NOMO-1 treated with dmso at 0.1 percent for 144 hours (cell line): ENCODE results near the gene ZNF408.
A peak's percentile ranks its signal among the peaks of the same experiment; 100 is the strongest.

Experiments used
- DNase-seq: peaks from one replicate; lab custom pipeline; 2025; ENCODE audit not compliant: unreplicated experiment; lab: John Stamatoyannopoulos, UW

ZNF408 gene

DNA sequence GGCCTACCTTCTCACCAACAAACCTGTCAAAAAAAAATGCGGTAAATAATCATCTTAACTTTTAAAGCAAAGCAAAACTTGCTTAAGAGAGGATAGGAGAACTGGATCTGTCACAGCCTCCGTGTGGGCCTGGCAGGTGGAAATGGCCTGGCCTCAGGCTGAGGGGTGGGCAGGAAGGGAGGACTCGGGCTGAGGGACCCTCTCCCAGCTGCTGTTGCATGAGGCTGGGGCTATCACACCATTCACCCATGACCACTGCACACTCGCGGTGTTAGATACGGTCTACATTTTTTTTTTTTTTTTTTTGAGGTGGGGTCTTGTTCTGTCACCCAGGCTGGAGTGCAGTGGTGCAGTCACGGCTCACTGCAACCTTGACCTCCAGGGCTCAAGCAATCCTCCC, 24.9 kb upstream of the ZNF408 start:
- no peak for DNase-seq

DNA sequence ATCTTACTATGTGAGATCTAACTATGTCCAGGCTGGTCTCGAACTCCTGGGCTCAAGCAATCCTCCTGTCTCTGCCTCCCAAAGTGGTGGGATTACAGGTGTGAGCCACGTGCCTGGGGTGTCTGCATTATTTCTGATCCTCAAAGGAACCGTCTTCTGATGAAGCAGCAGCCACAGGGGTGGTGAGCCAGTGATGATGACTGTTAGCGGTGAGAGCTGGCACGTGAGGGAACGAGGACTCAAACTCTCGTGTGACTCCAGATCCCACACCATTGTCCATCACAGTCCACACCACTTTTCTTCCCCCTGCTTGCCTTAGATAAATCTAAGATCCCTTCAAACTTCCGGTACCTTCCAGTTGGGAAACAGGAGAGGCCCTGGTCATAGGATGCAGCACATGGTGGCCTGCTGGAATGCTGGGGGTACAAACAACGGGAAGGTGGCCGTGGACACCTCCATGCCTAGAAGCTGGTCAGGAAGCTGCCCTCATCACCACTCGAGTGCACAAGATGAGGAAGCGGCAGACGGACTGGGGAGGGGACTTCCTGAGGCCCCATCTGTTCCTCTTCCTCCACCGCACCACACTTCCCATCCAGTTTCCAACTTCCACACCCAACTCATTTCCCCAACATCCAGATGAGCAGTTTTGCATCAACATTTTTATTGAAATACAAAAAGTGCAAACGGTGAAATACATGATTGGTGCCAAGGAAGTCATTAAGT, 24.2 kb upstream of the ZNF408 start:
- peak; percentile 63 for DNase-seq

DNA sequence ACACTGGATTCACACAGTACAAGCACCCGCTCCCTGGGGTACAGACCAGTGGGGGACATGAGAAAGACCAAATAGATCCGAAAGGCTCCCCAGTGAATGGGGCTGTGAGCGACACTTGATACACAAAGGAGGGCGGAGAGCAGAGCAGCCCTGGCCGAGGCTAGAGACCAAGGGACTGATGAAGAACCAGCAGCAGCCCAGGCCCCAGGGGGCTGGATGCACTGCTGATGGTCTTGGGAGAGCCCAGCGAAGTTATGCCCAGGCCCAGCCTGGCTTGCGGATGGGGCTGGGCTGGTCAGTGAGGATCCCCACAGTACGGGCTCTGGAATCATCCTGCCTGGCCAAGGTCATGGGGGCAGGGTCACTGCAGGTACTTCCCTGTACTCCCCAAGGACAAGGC, 23.7 kb upstream of the ZNF408 start:
- DNase-seq, result no peak

DNA sequence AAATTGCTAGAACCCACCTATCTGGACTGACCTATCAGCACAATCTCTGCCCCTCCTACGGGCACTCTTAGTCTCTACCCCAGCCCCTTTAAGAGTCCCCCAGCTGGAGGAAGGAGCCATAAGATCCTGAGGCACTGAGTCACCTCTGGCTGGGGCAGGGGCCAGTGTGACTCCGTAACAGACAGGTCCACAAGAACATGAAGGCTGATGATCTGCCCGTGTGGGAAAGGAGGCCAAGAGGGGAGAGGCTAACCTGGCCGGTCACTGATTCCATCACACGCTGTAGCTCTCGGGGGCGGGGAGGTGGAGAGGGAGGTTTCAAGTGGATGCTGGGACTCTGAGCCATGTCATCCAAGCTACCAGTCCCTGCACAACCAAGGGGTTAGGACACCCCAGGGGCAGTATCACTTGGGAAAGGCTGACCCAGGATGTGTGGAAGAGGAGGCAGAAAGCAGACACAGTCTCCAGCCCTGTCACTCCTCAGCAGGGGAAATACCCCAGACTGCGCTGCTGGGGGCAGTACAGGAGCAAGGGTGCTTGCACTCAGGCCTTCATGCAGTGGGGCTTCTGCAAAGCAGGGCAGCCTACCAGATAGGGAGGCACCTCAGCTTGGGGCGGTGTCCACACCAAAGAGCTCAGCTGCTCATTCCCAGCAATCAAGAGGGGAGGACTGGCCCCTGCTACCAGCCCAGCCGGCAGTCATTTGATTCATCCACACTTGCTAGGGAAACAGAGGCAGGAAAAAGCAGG, 22.7 kb upstream of the ZNF408 start:
- no peak for DNase-seq

DNA sequence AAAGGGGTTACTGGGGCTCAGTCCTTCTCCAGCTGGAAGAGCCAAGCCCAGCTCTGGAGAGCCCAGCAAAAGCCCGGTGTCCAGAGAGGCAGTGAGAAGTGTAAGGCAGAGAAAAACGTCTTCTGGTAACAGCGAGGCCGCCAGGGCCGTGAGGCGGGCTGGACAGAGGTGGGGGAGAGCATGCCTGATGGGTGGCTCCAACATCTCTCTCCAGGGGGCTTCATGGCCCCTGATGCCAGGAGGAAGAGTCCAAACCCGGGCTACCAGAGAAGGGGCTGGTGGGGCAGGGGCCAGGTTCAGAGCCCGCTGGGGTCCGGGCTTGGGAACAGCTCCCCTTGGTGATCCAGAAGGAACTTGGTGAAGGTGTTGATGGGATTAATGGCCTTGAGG, 22.1 kb upstream of the ZNF408 start:
- no peak for DNase-seq

DNA sequence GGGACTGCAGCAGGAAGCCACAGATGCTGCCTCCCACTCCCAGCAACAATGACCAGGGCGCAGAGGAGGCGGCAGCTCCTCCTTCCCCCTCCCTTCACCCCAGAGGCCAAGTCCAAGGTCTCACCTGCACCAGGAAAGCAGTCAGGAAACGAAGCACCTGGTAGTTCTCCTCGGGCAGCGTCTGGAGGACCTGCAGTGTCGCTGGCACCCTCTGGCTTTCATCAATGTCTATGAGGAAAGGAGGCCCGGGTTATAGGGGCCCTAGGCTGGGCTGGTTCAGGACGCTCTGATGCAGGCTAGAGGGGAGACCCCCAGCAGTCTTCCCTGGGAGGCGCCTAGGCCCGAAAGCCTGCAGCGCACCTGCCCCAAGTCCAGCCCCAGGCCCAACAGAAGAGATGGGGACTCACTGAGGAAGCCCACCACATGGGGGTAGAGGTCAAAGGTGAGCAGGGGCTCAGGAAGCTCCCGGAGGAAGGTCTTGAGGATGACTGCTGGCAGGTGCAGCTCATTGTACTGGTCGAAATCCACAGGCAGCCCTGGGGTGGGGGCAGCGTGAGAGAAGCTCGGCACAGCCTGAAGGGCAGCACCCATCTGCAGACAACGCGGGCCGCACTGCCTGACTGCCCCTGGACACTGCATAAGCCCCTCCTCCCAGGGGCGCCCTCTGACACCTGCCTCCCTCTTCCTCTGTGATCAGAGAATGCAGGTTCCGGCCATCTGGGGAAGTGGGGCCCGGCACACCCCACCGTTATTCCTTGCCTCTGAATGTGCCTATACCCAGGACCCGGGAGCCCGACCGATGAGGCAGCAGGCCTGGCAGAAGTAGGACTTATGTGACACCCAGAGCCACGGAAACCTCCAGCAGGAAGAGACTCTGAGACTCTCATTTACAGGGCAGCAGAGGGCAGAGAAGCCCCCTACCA, 21.3 kb upstream of the ZNF408 start:
- DNase-seq, result no peak

DNA sequence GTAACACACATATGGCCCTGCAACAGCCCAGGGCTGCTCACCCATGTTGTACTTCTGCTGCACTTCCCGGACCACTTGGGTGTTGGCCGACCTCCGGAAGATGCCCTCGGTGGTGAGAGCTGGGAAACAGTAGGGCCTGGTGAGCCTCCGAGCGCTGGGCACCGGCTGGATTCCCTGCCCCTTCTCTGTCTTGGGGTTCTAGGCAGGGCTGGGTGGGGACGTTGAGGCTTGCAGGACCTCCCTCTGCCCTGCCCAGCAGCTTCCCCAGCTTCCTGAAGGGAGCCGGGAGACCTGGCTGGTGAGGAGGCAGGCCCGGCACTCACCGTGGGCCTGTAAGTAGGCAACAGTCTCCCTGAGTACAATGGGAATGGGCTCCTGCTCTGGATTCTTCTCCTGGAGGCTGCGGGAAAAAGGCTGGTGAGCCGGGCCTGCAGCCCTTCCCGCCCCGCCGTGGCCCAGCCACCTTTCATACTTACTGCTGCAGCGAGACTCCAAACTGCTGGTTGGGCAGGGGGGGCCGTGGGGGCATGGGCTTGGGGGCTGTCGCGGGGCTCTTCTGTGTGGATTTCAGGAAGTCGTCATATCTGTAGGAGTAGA, 20.6 kb upstream of the ZNF408 start:
- no peak for DNase-seq

DNA sequence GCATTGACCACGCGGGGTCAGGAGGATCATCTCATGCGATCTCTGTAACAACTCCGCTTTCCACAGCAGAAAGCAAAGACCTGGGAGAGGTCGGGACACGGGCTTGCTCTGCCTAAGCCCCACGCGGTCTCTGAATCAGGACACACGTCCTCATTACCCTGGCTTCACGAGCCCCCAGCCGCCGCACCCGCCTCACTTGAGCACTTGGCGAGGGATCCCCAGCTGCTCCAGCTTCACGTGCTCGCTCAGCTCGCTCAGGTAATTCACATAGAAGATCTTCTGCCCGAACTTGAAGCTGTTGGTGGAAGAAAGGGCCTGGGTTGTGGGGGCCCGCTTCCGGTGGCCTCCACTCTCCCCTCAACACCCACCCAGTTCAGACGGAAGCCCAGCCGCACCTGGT, 20.0 kb upstream of the ZNF408 start:
- no peak for DNase-seq

DNA sequence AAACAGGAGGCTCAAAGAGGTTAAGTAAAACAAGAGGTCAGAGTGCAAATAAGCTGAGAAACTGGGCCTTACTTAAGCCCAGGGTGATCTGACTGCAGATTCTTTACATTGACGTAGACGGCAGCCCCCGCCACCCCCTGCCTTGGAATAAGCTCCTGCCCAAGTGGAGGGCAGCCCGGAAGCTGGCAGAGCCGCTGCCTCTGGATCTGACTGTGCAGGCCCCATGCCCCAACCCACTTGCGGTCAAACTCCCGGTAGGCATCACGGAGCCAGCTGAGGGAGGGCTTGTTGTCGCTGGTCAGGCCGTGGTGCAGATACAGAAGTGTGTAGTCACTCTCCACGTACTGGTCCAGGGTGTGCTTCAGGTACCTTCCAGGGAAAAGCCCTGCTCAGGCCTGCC, 19.0 kb upstream of the ZNF408 start:
- no peak for DNase-seq

DNA sequence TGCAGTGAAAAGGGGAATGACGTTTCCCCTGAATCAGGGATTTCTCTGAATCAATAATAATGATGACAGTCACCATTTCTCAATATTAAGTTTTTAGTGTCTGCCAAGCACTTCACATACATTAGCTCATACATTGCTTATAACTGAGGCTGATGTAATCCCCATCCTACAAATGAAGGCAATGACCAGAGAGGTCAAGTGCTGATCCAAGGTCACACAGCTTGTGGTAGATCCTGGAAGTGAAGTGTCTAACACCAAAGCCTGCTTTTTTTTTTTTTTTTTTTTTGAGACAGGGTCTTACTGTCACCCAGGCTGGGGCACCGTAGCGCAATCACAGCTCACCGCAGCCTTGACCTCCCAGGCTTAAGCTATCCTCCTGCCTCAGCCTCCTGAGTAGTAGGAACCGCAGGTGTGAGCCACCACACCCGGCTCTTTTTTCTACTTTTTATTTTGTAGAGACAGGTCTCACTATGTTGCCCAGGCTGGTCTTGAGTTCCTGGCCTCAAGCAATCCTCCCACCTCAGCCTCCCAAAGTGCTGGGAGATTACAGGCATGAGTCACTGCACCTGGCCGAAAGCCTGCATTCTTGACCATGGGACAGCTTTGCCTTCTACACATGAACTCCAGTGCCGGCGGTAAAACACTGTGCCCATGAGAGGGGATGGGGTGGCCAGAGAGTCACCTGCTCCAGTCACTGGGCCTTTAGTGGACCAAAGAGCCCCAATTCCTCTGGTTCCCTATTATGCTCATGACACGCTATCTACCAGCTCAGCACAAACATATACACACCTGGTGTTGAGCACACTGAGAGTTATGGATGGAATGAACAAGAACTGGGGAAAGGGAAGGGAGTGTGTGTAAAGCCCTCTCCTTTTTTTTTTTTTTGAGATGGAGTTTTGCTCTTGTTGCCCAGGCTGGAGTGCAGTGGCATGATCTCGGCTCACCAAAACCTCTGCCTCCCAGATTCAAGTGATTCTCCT, 17.8 kb upstream of the ZNF408 start:
- no peak for DNase-seq

DNA sequence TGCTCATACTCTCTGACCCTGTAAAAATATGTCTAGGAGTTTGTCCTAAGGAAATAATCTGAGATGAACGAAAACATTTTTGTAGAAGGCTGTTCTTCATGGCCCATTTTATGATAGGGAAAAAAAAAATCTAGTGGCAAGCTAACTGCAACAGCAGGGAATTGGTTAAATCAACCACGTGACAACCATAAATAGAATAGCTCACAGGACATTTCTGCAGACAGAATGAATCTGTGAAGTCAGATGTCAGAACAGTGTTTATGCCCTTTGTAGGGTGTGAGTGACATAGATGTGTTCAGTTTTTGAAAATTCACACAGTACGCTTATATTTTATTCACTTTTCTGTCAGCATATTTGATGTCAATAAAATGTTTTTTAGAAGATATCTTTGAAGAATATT, 16.5 kb upstream of the ZNF408 start:
- DNase-seq, result no peak

DNA sequence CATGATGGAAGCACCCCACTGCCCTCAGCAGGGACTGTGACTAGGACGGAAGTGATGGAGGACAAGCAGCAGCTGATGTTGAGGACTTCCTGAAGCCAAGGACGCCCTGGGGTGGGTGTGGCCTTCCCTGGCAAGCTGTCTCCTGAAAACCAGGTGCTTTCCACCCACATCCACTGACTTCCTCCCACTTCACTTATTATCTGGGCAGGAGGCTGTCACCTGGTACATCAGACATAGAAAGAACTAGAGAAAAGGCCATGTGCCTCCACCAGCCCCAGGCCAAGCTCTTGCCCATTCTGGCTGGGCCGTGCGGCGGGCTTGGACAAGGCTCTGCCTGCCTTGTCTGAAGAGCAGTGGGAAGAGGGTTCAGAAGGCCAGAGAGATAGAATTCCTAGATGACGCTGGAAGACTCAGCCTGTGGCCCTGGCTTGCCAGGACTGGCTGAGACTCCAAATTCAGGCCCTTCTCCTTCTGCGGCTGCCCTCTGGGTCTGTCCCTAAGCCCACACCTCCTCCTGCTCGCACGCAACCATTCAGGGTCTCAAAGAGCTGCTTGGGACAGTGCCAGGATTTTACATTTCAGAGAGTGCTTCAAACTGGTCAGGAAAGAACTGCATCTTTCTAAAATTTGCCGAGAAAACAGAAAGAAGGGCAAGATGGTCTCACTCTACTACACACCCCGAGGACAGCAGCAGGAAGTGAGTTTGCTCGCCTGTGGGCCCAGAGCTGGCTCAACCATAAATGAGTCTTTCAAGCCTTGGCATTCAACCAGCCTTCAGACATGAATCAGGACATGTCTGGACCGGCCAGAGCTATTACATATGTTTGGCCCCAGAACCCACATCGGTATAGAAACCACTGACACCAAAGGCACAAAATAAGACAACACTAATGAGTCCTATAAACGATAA, 13.7 kb upstream of the ZNF408 start:
- no peak for DNase-seq

DNA sequence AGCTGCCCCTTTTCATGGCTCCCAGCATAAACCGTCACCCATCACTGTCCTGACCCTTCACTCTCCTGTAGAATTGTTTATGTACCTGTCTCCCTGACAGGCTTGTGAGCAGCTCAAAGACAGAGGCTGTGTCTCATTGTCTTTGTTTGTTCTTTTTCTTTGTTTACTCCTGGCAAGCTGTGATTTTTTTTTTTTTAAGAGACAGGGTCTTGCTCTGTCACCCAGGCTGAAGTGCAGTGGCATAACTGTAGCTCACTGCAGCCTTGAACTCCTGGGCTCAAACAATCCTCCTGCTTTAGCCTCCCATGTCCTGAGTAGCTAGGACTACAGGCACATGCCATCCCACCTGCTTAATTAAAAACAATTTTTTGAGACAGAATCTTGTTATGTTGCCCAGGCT, 10.1 kb upstream of the ZNF408 start:
- no peak for DNase-seq

DNA sequence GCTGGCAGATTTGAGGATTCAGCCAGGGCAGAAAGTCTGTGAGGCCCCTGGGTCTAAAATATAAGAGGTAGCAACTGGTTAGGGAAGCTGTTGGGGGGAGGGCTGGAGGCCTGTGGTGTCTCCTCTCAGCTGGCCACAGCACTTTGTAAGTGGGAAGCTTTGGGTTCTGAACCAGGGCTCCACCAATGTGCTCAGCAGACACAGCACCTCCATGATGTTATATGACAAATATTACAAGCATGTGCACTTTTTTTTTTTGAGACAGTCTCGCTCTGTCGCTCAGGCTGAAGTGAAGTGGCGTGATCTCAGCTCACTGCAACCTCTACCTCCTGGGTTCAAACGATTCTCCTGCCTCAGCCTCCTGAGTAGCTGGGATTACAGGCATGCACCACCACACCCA, 8.4 kb upstream of the ZNF408 start:
- DNase-seq, result no peak

DNA sequence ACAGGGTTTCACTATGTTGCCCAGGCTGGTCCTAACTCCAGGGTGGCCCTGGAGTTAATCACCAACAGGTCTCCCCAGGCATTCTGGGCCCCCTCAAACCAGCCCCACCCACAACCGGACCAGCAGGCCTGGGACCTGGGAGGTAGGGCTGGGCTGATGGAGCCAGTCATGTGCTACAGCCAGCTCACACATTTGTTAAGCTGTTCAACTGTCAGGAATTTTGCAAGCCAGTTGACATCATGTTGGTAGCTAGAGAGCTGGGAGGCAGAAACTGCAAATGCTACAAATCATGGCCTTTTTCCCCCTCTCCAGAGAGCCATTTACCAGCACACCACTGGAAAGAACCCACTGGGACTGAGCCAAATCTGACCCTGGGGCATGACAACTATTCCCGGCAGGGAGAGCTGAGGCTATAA, 7.2 kb upstream of the ZNF408 start:
- no peak for DNase-seq

DNA sequence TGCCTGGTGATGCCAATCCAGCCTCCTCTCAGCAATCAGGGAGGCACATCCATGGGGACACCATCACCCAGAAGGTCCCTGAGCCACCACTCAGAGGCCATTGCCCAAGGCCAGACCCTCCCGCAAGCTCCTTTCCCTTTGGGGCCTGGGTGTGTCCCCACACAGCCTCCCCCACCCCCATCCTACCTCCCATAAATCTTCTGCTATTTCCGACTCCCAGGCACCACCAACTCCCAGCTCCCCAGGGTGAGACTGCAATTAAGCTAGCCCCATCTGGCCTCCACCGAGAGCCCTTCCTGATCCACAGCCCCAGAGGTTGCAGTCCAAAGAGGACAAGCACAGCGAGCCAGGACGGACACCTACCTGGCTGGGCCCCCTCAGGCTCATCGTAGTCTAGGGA, 6.8 kb upstream of the ZNF408 start:
- no peak for DNase-seq

DNA sequence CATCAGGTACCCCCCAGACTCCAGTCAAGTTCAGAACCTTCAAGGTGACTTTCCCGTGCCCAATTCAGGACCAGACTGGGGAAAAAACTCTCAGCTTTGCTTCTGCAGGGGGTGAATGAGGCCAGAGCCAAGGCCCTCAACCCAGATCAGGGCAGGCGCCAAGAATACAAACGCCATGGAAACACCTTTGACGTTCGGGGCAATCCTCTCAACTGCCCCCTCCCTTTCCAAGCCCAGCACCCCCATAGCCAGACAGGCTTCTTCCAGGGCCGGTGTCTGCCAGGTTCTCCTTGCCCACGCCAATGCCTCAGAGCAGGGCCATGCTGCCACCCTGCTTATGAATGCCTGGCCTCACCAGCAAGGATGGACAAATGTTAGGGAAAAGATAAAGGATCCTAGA, 6.2 kb upstream of the ZNF408 start:
- no peak for DNase-seq

DNA sequence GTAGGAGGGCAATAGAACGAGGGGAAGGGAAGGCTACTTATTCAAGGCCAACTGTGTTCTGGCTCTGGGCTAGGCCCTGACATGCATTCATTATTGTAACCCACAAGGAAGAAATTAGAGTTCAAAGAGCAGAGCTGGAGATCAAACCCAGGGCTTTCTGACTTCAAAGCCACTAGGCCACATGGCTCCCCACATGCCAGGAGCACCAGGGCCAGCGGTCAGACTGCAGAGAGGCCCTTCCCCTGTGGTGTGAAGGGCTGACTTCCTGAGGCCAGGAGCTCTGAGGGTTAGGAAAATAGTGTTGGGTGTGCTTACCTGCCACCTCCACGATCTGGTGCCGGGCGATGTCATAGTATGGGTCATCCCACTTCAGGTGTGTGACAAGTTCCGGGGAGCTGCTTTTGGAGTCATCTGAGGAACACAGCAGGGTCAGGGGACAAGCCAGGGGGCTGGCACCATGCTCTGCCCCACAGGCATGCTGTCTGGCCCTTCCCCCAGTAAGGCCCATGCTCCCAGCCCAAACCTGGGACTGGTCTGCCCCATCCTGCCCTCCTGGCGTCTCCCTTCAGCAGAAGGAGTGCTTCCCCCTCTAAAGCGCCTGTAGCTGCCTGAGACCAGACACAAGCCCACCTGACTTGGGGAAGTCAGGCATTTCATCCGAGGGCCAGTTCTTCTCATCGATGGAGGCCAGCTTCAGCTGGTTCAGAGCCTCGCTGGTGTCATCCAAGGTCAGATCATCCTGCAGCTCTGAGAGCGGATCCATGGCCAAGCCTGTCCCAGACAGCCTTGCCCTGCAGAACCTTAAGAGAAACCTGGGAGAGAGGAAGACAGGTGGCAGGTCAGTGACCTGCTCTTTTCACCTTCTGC, 5.3 kb upstream of the ZNF408 start:
- no peak for DNase-seq
